ENCODE results near the gene ILF2.

ILF2 gene

GRCh38 chr1:153698923-153699714 lies 28.3 kb upstream of the ILF2 start:
- Histone ChIP-seq H3K36me3 (no peaks in the 10 kb centered on the region), H3K4me1 (peaks cover 29% of the 10 kb centered on the region), H3K27me3 (no peaks in the 10 kb centered on the region), H3K4me3 (ENCODE audit: low read depth, low read length) (no peak overlapping the region), H3K9me3 (no peaks in the 10 kb centered on the region)
- no peak for DNase-seq
- TF ChIP-seq, protein P1, sequence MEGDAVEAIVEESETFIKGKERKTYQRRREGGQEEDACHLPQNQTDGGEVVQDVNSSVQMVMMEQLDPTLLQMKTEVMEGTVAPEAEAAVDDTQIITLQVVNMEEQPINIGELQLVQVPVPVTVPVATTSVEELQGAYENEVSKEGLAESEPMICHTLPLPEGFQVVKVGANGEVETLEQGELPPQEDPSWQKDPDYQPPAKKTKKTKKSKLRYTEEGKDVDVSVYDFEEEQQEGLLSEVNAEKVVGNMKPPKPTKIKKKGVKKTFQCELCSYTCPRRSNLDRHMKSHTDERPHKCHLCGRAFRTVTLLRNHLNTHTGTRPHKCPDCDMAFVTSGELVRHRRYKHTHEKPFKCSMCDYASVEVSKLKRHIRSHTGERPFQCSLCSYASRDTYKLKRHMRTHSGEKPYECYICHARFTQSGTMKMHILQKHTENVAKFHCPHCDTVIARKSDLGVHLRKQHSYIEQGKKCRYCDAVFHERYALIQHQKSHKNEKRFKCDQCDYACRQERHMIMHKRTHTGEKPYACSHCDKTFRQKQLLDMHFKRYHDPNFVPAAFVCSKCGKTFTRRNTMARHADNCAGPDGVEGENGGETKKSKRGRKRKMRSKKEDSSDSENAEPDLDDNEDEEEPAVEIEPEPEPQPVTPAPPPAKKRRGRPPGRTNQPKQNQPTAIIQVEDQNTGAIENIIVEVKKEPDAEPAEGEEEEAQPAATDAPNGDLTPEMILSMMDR (IDR thresholded peaks at IDR 0.05; ENCODE audit: low read depth, low read length): no peak

GRCh38 chr1:153698020-153698922 lies 27.5 kb upstream of the ILF2 start:
- Histone ChIP-seq H3K4me1 (peaks cover 29% of the 10 kb centered on the region), H3K27me3 (no peaks in the 10 kb centered on the region), H3K9me3 (no peaks in the 10 kb centered on the region), H3K36me3 (no peaks in the 10 kb centered on the region), H3K4me3 (ENCODE audit: low read depth, low read length) (no peak overlapping the region; the same call in 1 of the 2 replicates)
- peak; percentile 73 for DNase-seq
- TF ChIP-seq, protein P1 (IDR thresholded peaks at IDR 0.05; ENCODE audit: low read depth, low read length): no peak

- Histone ChIP-seq H3K4me3 (ENCODE audit: low read depth, low read length) (no peak overlapping the region; the same call in 1 of the 2 replicates), H3K27me3 (no peaks in the 10 kb centered on the region), H3K36me3 (no peaks in the 10 kb centered on the region), H3K9me3 (no peaks in the 10 kb centered on the region), H3K4me1 (peaks cover 29% of the 10 kb centered on the region)
- DNase-seq: peak; percentile 76
- TF ChIP-seq, protein P1 (IDR thresholded peaks at IDR 0.05; ENCODE audit: low read depth, low read length): no peak
Observed at GRCh38 chr1:153697191-153698019, 26.6 kb upstream of the ILF2 start.

- peaks cover 29% of the 10 kb centered on the region for H3K4me1 ChIP-seq
- no peak for DNase-seq
- H3K4me3 ChIP-seq (ENCODE audit: low read depth, low read length): no peak overlapping the region
- no peaks in the 10 kb centered on the region for H3K9me3 ChIP-seq
- H3K27me3 ChIP-seq: no peaks in the 10 kb centered on the region
- TF ChIP-seq, protein P1 (IDR thresholded peaks at IDR 0.05; ENCODE audit: low read depth, low read length): no peak
- no peaks in the 10 kb centered on the region for H3K36me3 ChIP-seq
Observed at GRCh38 chr1:153696741-153697140, 25.9 kb upstream of the ILF2 start.

- Histone ChIP-seq H3K4me3 (ENCODE audit: low read depth, low read length) (no peak overlapping the region), H3K36me3 (no peaks in the 10 kb centered on the region), H3K4me1 (peaks cover 19% of the 10 kb centered on the region), H3K27me3 (no peaks in the 10 kb centered on the region), H3K9me3 (no peaks in the 10 kb centered on the region)
- no peak for DNase-seq
- TF ChIP-seq, protein P1 (IDR thresholded peaks at IDR 0.05; ENCODE audit: low read depth, low read length): no peak
Observed at GRCh38 chr1:153693466-153693865, 22.7 kb upstream of the ILF2 start.

Data from BE2C (cell line).